Medulla oblongata (tissue), 1 donor: ENCODE results near the gene VRK1.

ENCODE experiments used
- DNase-seq: peaks from one replicate; pipeline ENCODE4 v3.0.0-alpha.2; 2015; ENCODE audit errors: extremely low spot score

VRK1 gene

DNA sequence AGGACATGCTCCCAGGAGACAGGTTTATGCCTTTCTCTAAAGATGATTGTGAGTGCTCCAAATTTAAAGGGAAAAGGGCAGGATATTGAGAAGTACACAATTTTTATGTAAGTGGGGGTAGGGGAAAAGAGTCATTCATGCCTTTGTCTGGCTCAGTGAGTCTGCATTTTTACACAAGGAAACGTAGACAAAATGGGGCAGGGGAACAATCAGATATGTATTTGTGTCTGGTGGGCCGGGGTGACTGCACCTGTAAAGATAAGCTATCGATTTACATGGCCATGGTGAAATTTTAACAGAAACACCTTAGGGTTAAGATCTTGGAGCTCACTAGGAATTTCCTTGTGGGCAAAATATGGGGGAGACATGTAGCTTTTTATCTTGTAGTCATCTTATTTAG is 123.6 kb downstream of the VRK1 start:
- no peak for DNase-seq

DNA sequence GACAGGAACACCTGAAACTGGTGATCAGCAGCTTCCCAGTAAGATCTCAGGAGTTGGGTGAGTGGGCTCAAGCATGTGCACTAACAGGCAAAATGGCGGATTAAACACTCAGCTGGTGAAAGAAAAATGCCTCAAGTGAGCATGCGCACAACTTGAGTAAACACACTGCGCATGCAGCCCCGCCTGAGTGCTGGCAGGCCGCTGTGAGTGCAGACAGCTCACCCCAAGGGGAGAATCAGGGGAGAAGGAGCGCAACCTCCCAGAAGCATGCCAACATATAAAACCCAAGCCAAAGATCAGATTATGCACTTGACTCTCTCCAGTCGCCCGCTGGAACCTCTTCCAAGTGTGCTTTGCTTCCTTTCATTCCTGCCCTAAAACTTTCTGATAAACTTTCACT is 125.8 kb downstream of the VRK1 start:
- no peak for DNase-seq

DNA sequence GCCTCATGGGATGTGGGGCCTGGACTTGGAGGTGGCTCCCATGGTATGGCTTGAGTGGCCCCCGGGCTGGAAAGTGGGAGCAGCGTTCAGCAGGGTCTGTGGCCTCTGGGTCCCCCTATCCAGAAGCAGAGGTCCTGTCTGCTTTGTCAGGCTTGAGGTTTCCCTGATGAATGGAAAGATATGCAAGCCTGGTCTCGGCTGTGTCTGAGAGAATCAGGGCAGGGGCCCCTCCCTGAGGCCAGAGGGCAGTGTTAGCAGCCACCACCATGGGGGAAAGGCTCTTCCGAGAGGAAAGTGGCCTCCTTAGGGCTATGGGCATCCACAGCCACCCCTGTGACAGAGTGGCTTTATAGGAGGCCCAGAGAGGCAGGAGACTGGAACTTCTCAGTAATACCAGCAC is 128.2 kb downstream of the VRK1 start:
- no peak for DNase-seq

DNA sequence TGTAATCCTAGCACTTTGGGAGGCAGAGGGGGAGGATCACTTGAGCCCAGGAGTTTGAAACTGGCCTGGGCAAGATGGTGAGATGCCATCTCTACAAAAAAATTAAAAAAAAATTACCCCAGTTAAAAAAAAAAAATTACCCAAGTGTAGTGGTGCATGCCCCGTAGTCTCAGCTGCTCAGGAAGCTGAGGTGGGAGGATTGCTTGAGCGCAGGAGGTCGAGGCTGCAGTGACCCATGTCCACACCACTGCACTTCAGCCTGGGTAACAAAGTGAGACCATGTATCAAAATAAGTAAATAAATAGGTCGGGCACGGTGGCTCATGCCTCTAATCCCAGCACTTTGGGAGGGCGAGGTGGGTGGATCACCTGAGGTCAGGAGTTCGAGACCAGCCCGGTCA is 128.8 kb downstream of the VRK1 start:
- DNase-seq = no peak

DNA sequence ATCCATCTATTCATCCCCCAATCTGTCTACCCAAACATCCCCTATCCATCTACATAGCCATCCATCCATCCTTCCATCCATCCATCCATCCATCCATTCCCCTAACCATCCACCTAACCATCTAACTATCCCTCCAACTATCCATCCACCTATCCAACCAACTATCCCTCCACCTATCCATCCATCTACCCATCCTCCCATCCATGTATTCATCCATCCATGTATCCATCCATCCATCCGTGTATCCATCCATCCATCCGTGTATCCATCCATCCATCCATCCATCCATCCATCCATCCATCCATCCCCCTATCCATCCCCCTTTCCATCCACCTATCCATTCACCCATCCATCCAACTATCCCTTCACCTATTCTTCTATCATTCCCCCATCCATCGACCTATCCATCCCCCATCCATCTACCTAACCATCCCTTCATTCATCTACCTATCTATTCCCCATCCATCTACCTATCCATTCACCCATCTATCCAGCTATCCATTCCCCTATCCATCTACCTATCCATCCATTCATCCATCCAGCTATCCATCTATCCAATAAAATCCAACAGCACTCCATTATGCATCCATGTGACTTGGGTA is 131.7 kb downstream of the VRK1 start:
- DNase-seq = no peak

DNA sequence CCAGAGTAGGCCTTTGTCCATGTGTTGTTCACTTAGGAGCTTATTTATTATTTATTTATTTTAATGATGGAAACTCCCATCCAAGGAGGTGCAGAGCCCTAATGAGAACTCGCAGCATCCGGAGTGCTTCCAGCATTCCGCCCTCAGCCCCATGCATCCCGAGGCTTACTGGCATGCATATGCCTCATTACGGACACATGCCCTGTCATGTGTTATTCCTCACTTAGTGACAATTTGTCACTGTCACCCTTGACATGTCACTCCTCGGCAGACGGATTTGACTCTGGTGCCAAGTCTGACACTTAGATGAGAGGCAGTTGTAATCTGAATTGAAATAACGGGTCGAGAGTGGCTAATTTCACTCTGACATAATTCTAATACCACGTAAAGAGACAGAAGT is 132.8 kb downstream of the VRK1 start:
- no peak for DNase-seq

DNA sequence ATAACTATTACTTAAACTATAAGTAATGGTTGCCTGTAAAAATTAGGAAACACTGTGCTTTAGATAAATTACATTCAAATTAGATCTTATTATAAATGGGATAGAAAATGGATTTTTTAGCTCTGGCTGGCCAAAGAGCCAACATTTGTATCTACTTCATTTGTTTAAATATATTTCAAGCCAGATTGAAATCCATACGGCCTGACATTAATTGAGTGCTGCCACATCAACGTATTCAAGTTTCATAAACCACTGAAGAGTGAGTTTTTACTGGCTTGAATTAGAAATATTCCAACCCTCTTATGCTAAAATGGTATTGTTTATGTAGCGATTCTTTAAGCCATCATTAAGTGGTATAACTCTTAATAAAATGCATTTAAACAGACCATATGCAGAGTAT is 133.3 kb downstream of the VRK1 start:
- no peak for DNase-seq
